NCI-H82 treated with DMSO at 0.1 percent for 48 hours (cell line): Measurements from ENCODE around the gene TMEM45B.
"Not testable (repeated sequence)": the region's sequence is repeated elsewhere in the genome, so short reads cannot be mapped to it uniquely, and the experiment has no call there.

ENCODE experiments used
- DNase-seq: peaks from one replicate; lab custom pipeline; 2025; ENCODE audit not compliant: unreplicated experiment; lab: John Stamatoyannopoulos, UW

Gene TMEM45B

DNA sequence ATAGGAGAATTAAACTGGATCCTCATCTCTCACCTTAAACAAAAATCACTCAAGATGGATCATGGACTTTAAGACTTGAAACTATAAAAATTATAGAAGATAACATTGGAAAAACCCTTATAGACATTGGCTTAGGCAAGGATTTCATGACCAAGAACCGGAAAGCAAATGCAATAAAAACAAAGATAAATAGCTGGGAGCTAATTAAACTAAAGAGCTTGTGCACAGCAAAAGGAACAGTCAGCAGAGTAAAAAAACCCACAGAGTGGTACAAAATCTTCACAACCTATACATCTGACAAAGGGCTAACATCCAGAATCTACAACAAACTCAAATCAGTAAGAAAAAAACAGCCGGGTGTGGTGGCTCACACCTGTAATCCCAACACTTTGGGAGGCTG lies 7.4 kb upstream of the TMEM45B start:
- DNase-seq, result not testable (repeated sequence)

DNA sequence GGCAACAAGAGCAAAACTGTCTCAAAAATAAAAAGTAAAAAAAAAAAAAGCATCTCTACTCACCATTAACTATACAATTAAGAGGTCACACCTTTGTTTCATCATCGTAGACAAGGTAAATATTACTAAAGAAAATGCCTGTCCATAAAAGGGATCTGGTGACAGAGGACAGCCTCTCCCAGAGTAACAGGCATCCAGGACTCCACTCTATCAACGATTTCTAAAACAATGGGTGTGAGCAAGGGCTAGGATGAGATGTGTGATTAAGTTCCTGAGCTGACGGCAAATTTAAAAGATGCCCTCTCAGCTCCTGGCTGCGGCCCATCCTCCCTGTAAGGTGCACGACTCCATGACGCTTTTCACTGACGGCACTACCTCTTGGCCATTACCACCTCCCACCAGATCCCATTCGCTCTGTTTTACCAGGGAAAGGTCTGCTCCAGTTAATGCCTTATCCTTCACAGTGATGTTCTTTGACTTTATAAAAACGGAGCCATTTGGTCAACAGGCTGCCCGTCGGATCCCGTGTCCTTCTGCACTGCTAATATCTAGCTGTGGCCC lies 2.3 kb upstream of the TMEM45B start:
- no peak for DNase-seq

GRCh38 chr11:129814244-129815014 lies 1.2 kb upstream of the TMEM45B start:
- DNase-seq, result no peak

DNA sequence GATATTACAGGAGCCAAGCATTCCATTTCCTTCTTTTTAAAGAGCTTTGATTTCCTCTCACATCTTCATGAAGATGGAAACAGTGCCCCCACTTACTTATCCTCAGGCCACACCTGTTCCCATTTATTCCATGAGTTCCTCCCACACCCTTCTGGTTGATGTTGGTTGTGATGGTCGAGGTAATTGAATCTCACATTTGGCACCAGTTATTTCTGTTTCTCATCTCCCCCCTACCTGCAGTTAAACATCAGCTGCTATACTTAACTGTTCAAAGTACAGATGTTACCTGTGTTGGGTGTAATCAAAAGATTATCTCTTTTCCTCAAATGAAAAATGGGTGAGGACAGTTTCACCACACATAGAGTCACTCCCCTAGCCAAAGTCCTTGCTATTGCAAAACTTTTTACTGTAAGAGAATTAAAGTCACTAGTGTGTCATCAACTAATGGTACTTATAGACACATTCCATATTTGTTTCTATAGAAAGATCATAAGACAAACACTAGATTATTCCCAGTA lies 1.9 kb downstream of the TMEM45B start:
- DNase-seq, result no peak

- DNase-seq, result not testable (repeated sequence)
These were observed 2.6 kb downstream of the TMEM45B start for GRCh38 chr11:129818236-129818635.

GRCh38 chr11:129819237-129819636 lies 3.6 kb downstream of the TMEM45B start:
- DNase-seq, result no peak

DNA sequence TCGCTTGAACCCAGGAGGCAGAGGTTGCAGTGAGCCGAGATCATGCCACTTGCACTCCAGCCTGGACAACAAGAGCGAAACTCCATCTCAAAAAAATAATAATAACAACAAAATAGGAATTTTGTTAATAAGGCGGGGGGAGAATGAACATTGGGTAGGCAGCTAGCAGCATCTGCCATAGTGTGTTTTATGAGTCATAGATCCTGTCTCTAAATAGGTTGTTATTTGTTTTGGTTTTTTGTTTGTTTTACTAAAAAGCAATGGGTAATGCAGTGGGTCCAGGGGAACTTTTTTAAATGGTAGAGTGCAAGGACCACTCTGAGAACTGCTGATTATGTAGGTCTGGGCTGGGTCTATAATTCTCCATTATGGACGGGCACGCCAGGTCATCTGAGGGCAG lies 4.6 kb downstream of the TMEM45B start:
- DNase-seq, result not testable (repeated sequence)

DNA sequence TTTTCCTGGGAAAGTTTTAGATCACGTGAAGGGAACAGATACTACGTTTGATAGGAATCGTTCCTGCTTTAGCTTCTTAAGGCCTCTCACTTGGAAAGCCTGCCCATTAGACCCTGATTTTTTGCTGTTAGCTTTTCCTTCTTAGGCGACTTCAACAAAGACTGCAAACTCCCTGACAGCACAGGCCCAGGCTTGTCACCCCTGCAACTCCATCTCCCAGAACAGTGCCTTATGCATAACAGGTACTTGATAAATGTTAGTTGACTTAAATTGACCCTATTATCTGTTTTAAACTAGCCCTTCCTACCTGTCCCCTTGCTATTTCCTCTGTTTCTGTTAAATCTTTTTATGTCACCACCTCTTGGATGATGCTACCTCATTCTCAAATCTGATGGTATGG lies 7.6 kb downstream of the TMEM45B start:
- DNase-seq, result not testable (repeated sequence)

- not testable (repeated sequence) for DNase-seq
These were observed 8.2 kb downstream of the TMEM45B start for GRCh38 chr11:129823799-129824198.

DNA sequence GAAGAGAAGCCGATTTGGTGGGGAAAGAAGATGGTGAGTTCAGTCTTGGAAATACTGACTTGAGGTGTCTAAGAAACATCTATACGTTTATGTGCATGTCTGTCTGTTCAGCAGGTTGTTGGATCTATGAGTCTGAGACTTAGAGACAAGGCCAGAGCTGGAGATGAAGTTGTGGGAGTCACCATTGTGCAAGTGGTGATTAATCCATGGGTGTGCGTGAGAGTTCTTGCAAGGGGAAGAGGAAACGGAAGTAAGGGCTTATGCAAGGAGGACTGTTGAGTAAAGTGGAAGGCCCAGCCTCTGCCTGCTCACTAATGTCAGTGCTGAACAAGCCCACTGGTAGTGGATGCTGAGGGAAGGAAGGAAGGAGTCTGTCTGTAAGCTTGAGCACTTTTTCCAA lies 9.7 kb downstream of the TMEM45B start:
- DNase-seq, result no peak

- DNase-seq, result no peak
These were observed 12.7 kb downstream of the TMEM45B start for GRCh38 chr11:129828301-129828836.

DNA sequence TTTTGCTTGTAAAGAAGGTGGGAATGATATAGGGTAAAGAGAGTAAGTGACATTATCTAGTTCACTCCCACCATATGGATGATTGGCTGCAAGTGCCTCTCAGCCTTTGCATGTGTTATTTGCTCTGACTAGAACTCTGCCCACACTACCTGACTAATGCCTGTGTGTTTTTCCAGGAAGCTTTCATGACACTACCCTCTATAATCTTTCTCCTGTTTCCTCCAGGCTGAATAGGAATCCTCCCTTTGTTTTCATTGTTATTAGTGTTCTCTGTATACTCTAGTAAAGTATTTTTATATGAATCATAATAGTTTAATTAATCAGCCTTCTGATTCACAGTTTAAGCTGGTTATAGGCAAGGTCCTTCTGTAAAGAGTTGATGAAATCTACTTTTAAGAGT lies 13.8 kb downstream of the TMEM45B start:
- not testable (repeated sequence) for DNase-seq

DNA sequence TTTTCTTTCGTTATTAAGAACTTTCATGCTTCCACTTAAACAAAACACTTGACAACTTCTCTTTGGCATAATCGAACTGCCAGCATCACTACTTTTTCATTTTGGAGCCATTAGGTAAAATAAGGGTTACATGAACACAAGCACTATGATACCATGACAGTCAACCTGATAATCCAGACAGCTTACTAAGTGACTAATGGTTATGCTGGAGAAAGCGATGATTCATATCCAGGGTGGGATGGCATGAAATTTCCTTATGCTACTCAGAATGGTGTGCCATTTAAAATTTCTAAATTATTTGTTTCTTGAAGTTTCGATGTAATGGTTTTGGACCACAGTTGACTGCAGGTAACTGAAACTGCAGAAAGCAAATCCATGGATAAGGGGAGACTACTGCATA lies 15.6 kb downstream of the TMEM45B start:
- not testable (repeated sequence) for DNase-seq

DNA sequence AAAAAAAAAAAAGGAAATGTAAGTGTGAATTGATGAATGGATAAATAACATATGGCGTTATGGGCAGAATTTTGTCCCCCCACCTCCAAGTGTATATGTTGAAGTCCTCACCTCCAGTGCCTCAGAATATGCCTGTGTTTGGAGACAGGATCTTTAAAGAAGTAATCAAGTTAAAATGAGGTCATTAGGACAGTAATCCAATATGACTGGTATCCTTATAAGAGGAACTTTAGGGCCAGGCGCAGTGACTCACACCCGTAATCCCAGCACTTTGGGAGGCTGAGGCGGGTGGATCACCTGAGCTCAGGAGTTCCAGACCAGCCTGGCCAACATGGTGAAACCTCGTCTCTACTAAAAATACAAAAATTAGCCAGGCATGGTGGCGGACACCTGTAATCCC lies 17.6 kb downstream of the TMEM45B start:
- DNase-seq, result not testable (repeated sequence)

DNA sequence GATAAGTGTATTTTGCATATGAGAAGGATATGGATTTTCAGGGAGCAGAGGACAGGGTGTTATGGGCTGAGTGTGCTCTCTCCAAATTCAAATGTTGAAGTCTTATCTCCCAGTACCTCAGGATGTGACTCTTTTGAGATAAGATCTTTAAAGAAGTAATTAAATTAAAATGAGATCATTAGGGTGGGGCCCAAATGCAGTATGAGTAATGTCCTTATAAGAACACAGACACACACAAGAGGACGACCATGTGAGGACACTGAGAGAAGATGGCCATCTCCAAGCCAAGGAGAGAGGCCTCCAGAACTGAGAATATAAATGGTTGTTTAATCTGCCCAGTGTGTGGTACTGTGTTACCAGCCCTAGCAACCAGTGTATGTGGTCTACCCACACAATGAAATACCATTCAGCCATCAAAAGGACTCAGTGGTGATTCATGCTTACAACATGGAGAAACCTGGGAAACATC lies 20.8 kb downstream of the TMEM45B start:
- not testable (repeated sequence) for DNase-seq

DNA sequence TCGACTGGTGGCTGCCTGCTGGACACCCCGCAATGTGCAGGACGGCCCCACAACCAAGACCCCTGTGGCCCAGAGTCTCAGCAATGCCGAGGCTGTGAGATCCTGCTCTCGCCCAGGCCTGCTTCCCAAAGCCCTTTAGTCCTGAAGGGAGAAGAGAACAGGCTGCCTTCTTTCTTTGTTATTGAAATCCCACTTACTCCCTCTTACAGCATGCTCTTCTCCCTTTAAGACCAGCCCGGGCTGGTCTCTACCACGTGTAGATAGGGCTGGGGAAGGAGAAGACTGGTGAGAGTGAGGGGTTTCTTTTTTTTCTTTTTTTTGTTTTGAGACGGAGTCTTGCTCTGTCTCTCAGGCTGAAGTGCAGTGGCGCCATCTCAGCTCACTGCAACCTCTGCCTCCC lies 21.3 kb downstream of the TMEM45B start:
- no peak for DNase-seq

GRCh38 chr11:129840236-129840635 lies 24.6 kb downstream of the TMEM45B start:
- DNase-seq, result no peak

DNA sequence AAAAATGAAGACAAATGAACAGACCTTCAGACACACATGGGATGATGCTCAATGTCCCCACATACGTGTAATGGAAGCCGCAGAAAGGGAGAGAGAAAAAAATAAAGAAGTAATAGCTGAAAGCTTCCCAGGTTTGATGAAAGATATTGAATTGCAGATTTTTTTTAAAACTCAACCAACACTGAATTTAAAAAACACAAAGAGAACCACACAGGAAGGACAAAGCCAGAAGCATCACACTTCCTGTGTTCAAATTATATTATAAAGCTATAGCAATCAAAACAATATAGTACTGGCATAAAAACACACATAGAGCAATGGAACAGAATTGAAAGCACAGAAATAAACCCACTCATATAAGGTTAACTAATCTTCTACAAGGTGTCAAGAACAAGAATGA lies 26.5 kb downstream of the TMEM45B start:
- DNase-seq, result no peak

DNA sequence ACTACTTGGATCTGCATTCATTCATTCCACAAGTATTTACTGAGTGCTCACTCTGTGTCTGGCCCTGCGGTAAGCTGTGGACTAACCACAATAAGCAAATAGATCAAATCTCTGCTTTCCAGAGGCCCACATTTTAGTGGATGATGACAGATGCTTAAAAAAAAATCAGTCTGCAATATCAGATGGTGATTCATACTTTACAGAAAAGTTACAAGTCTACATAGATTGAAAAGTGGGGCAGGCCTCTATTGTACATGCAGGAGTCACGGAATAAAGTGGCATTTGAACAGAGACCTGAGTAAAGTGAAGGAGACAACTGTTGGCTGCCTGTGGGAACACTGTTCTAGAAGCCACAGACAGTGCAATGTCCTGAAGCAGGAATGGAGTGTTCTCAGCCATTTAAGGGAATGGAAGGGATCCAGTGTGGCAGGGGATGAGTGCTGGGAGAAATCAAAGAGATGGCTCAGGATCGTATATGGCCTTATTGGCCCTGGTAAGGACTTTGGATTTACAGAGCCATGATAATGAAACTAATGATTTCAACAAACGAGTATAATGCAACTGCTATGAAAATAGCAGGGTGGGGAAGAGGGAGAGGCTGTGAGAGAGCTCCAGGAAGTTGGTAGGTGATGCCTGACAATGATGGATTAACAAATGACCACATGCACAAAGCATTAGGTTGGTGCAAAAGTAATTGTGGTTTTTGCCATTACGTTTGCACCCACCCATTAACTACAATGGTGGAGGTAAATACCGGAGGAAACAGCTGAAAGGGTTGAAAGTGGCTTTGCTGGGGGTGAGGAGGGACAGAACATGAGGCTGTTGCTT lies 31.1 kb downstream of the TMEM45B start:
- DNase-seq, result no peak

- not testable (repeated sequence) for DNase-seq
These were observed 31.7 kb downstream of the TMEM45B start for GRCh38 chr11:129847361-129847760.

DNA sequence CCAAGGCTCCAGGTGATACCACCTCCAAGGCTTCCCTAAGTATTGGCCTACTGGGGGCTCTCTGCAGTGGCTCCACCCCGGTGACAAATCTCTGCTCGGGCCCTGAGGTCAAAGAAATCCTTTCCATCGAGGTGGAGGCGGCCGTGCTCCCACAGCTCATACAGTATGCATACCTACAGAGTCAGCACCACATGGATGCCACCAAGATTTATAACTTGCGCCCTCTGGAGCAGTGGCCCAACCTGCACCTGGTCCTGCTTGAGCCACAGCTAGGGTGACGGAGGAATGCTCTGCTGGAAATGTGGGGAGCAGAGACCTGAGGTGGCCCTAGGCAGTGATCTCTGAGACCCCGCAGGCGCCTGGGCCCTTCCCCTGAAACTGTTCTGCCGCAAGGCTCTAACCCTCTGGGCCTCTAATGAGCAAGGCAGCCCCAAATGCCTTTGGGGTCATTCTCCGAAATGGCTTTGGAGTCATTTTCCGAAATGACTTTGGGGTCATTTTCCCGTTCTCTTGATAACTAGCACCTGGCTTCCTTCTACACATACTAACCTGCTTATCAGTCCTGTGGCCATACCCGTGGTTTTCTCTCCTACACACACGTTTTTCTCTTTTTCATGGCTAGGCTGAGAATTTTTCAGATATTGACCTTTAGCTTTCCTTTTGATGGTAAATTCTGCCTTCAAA lies 33.9 kb downstream of the TMEM45B start:
- DNase-seq, result no peak
